Hepatocyte (in vitro differentiated cells): ENCODE measurements around the gene DPAGT1. TPM values are rescaled to one million over a fixed set of nuclear protein-coding genes. Genes with fewer than 3 reads are reported as not detected.
"Not testable (repeated sequence)": the region's sequence is repeated elsewhere in the genome, so short reads cannot be mapped to it uniquely, and the experiment has no call there.

Source experiments
- DNase-seq: peaks from one replicate; pipeline ENCODE4 v3.0.0-alpha.2; 2016; ENCODE audit warnings: low spot score
- H2AFZ ChIP-seq: fragments of 200-600 bp; sonication (generic); 2 replicates; pipeline ENCODE4 v1.6.0; 2016; ENCODE audit warnings: antibody characterized with exemption, mild to moderate bottlenecking
- H3K27ac ChIP-seq: fragments of 200-600 bp; sonication (generic); 2 replicates; pipeline ENCODE4 v1.5.1; 2016; ENCODE audit warnings: mild to moderate bottlenecking
- H3K27me3 ChIP-seq: fragments of 200-600 bp; sonication (generic); 2 replicates; pipeline ENCODE4 v1.6.1; 2016
- H3K36me3 ChIP-seq: fragments of 200-600 bp; sonication (generic); replicated peaks from 2 replicates; pipeline ENCODE4 v1.5.1; 2016; ENCODE audit warnings: low read depth; ENCODE audit not compliant: insufficient read depth
- H3K4me1 ChIP-seq: fragments of 200-600 bp; sonication (generic); 2 replicates; pipeline ENCODE4 v1.5.1; 2016; ENCODE audit warnings: mild to moderate bottlenecking, moderate library complexity; ENCODE audit not compliant: insufficient read depth
- H3K4me2 ChIP-seq: fragments of 200-600 bp; sonication (generic); 2 replicates; pipeline ENCODE4 v1.6.0; 2016
- H3K4me3 ChIP-seq: fragments of 200-600 bp; sonication (generic); 2 replicates; pipeline ENCODE4 v1.5.1; 2016; ENCODE audit warnings: mild to moderate bottlenecking
- H3K79me2 ChIP-seq: fragments of 200-600 bp; sonication (generic); 2 replicates; pipeline ENCODE4 v1.6.0; 2017; ENCODE audit warnings: mild to moderate bottlenecking
- H3K9me2 ChIP-seq: fragments of 200-600 bp; sonication (generic); replicated peaks from 2 replicates; pipeline ENCODE4 v1.6.0; 2017; ENCODE audit warnings: mild to moderate bottlenecking; ENCODE audit not compliant: insufficient read depth
- H3K9me3 ChIP-seq: fragments of 200-600 bp; sonication (generic); 2 replicates; pipeline ENCODE4 v1.5.1; 2016; ENCODE audit warnings: low read depth, mild to moderate bottlenecking
- H4K20me1 ChIP-seq: fragments of 200-600 bp; sonication (generic); 2 replicates; pipeline ENCODE4 v1.6.0; 2016; ENCODE audit warnings: mild to moderate bottlenecking; ENCODE audit not compliant: insufficient read depth, poor library complexity, severe bottlenecking
- CTCF ChIP-seq: fragments of 200-600 bp; sonication (generic); IDR thresholded peaks from 2 replicates; pipeline ENCODE4 v1.5.1; 2016; ENCODE audit warnings: antibody characterized with exemption, mild to moderate bottlenecking; ENCODE audit not compliant: poor library complexity
- EZH2 ChIP-seq: fragments of 200-600 bp; sonication (generic); IDR thresholded peaks from 2 replicates; pipeline ENCODE4 v1.6.1; 2016; ENCODE audit warnings: antibody characterized with exemption, mild to moderate bottlenecking, borderline replicate concordance
- EZH2phosphoT487 ChIP-seq: fragments of 200-600 bp; sonication (generic); IDR thresholded peaks from one replicate; pipeline ENCODE4 v1.6.1; 2018; ENCODE audit warnings: antibody characterized with exemption, mild to moderate bottlenecking, low read depth, moderate library complexity; ENCODE audit not compliant: unreplicated experiment, severe bottlenecking
- WGBS: methylation state at CpG from one replicate; pipeline ENCODE4 v1.1.6; 2016; ENCODE audit warnings: low lambda C conversion rate; ENCODE audit errors: missing lambda C conversion rate; 5-methylcytosine and 5-hydroxymethylcytosine counted together
- polyA plus RNA-seq: library from polyadenylated mRNA; unstranded; fragments of >200 nt; fragmentation: Nextera tagmentation; extraction: Ambion mirVana; gene quantifications from 2 replicates; pipeline ENCODE4 v1.2.1, GENCODE V29; 2016
- total RNA-seq: library from RNA; depleted of rRNA; stranded (reverse); fragments of >200 nt; gene quantifications from 2 replicates; pipeline ENCODE4 v1.2.3, GENCODE V29; 2014

Gene DPAGT1
- total and polyA plus RNA-seq, 2 experiments from 2014 or later, result 27.5 to 76.2 TPM

- Histone ChIP-seq H3K79me2 (no peaks in the 10 kb centered on the region), H3K9me2 (no peaks in the 10 kb centered on the region), H3K4me2 (peak overlapping the region; percentile 98), H3K9me3 (no peaks in the 10 kb centered on the region), H2AFZ (peak overlapping the region; percentile 78), H3K27ac (no peak overlapping the region), H3K27me3 (peaks cover 45% of the 10 kb centered on the region), H4K20me1 (no peaks in the 10 kb centered on the region), H3K36me3 (no peaks in the 10 kb centered on the region), H3K4me3 (peak overlapping the region; percentile 64), H3K4me1 (no peaks in the 10 kb centered on the region)
- no peak for DNase-seq
- TF ChIP-seq EZH2phosphoT487, result no peak
- peak; percentile 23 for TF ChIP-seq EZH2
- WGBS, result under 1% methylated on average over 16 of the region's 16 CpGs
Observed at GRCh38 chr11:119148720-119149017, 47.0 kb upstream of the DPAGT1 start.

GRCh38 chr11:119147604-119148333 is 46.1 kb upstream of the DPAGT1 start:
- Histone ChIP-seq H4K20me1 (no peaks in the 10 kb centered on the region), H3K4me3 (no peak overlapping the region), H3K36me3 (no peaks in the 10 kb centered on the region), H3K4me1 (no peaks in the 10 kb centered on the region), H3K4me2 (no peak overlapping the region), H3K9me3 (no peaks in the 10 kb centered on the region), H3K79me2 (no peaks in the 10 kb centered on the region), H3K9me2 (no peaks in the 10 kb centered on the region), H3K27me3 (peaks cover 48% of the 10 kb centered on the region), H3K27ac (no peak overlapping the region), H2AFZ (no peak overlapping the region)
- no peak for DNase-seq
- 44% methylated on average over 6 of the region's 6 CpGs for WGBS
- no peak for TF ChIP-seq CTCF
- TF ChIP-seq EZH2, result peak; percentile 8

- Histone ChIP-seq H4K20me1 (no peaks in the 10 kb centered on the region), H3K4me3 (no peak overlapping the region), H3K4me2 (no peak overlapping the region), H3K9me2 (no peaks in the 10 kb centered on the region), H3K27ac (no peak overlapping the region), H3K27me3 (peaks cover 40% of the 10 kb centered on the region), H2AFZ (no peak overlapping the region), H3K79me2 (no peaks in the 10 kb centered on the region), H3K36me3 (no peaks in the 10 kb centered on the region), H3K4me1 (no peaks in the 10 kb centered on the region), H3K9me3 (no peaks in the 10 kb centered on the region)
- 65% methylated on average over 3 of the region's 3 CpGs for WGBS
- TF ChIP-seq CTCF (no peak), EZH2 (no peak), EZH2phosphoT487 (no peak)
- no peak for DNase-seq
Observed at GRCh38 chr11:119145551-119145950, 43.9 kb upstream of the DPAGT1 start.

GRCh38 chr11:119144825-119145486 is 43.3 kb upstream of the DPAGT1 start:
- no peak overlapping the region for H2AFZ ChIP-seq
- WGBS, result 14% methylated on average over 7 of the region's 7 CpGs

GRCh38 chr11:119139276-119139675 is 37.6 kb upstream of the DPAGT1 start:
- not testable (repeated sequence) for DNase-seq, H3K36me3 ChIP-seq, H2AFZ ChIP-seq, H3K9me3 ChIP-seq, H3K27ac ChIP-seq, H3K4me2 ChIP-seq, H3K79me2 ChIP-seq, H3K4me1 ChIP-seq, H3K27me3 ChIP-seq, H4K20me1 ChIP-seq, H3K4me3 ChIP-seq, H3K9me2 ChIP-seq
- WGBS, result 90% methylated on average over 10 of the region's 10 CpGs

More at GRCh38 chr11:119144825-119145486, 43.3 kb upstream of the DPAGT1 start:
- Histone ChIP-seq H3K4me2 (peak overlapping the region; percentile 55), H3K36me3 (no peaks in the 10 kb centered on the region), H3K27ac (no peak overlapping the region), H3K4me3 (no peak overlapping the region), H3K27me3 (peaks cover 34% of the 10 kb centered on the region), H4K20me1 (no peaks in the 10 kb centered on the region), H3K4me1 (no peaks in the 10 kb centered on the region), H3K9me3 (no peaks in the 10 kb centered on the region), H3K9me2 (no peaks in the 10 kb centered on the region), H3K79me2 (no peaks in the 10 kb centered on the region)
- peak; percentile 87 for DNase-seq
- TF ChIP-seq CTCF (peak; percentile 59), EZH2phosphoT487 (no peak), EZH2 (no peak)
